ENCODE data around the gene MGAT5B. TPM values are rescaled to one million over a fixed set of nuclear protein-coding genes. Genes with fewer than 3 reads are reported as not detected.
"Not testable (repeated sequence)": the region's sequence is repeated elsewhere in the genome, so short reads cannot be mapped to it uniquely, and the experiment has no call there.

The MGAT5B gene
- total RNA-seq, 6 experiments from 2014 or later = 0.16 TPM; not detected in 5

GRCh38 chr17:76840884-76841775 lies 27.1 kb upstream of the MGAT5B start:
- TF ChIP-seq, protein P1, sequence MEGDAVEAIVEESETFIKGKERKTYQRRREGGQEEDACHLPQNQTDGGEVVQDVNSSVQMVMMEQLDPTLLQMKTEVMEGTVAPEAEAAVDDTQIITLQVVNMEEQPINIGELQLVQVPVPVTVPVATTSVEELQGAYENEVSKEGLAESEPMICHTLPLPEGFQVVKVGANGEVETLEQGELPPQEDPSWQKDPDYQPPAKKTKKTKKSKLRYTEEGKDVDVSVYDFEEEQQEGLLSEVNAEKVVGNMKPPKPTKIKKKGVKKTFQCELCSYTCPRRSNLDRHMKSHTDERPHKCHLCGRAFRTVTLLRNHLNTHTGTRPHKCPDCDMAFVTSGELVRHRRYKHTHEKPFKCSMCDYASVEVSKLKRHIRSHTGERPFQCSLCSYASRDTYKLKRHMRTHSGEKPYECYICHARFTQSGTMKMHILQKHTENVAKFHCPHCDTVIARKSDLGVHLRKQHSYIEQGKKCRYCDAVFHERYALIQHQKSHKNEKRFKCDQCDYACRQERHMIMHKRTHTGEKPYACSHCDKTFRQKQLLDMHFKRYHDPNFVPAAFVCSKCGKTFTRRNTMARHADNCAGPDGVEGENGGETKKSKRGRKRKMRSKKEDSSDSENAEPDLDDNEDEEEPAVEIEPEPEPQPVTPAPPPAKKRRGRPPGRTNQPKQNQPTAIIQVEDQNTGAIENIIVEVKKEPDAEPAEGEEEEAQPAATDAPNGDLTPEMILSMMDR (IDR thresholded peaks at IDR 0.05) = no peak
- TF ChIP-seq POLR2A (IDR thresholded peaks at IDR 0.05) = no peak
- 8% methylated on average over 8 of the region's 8 CpGs for WGBS (ENCODE audit: insufficient coverage, low coverage, low lambda C conversion rate, missing lambda C conversion rate)
- Histone ChIP-seq H3K27me3 (no peaks in the 10 kb centered on the region), H3K36me3 (no peaks in the 10 kb centered on the region), H3K4me3 (no peak overlapping the region), H3K4me1 (no peaks in the 10 kb centered on the region), H3K27ac (no peak overlapping the region), H3K9me3 (no peaks in the 10 kb centered on the region)
- no peak for ATAC-seq
- DNase-seq = no peak
- intact Hi-C loops (cut with DNase I) = no loop called here

DNA sequence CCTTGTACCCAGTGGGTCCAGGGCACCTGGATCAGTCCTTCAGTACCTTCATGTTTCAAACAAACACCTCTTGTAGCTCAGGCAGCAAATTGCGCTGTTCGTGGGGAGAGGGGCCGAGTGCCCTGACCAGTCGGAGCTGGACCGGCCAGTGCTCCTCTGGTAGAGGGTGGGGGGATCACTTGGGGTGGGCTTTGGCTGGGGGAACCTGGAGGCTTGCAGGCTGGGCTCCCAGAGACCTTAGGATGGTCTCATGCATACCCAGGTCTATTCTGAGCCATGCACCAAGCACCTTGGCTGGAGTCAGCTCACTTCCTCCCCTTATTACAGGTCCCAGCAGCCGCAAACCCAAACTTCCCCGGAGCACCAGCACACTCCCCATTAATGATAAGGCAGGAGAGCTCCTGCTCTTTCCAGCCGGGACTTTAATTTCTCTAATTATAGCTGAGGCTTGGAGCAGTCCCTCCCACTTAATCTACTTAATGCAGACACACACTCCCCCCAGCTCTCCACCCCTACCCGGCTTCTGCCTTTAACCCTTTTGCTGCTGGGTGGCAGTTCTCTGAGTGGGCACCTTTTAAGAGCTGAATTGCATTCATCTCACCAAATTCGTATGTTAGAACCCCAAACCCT lies 26.3 kb upstream of the MGAT5B start:
- H3K4me1 ChIP-seq = no peaks in the 10 kb centered on the region
- H3K9me3 ChIP-seq = no peaks in the 10 kb centered on the region
- DNase-seq (no peak), ATAC-seq (no peak)
- TF ChIP-seq, protein P1 (IDR thresholded peaks at IDR 0.05) = no peak
- no peak for TF ChIP-seq POLR2A (IDR thresholded peaks at IDR 0.05)
- no peak overlapping the region for H3K27ac ChIP-seq
- 2% methylated on average over 5 of the region's 10 CpGs for WGBS (ENCODE audit: insufficient coverage, low coverage, low lambda C conversion rate, missing lambda C conversion rate)
- H3K4me3 ChIP-seq = no peak overlapping the region
- H3K36me3 ChIP-seq = no peaks in the 10 kb centered on the region
- H3K27me3 ChIP-seq = no peaks in the 10 kb centered on the region
- intact Hi-C loops (cut with DNase I) = no loop called here

GRCh38 chr17:76843068-76843467 lies 25.1 kb upstream of the MGAT5B start:
- H3K4me3 ChIP-seq; DNase-seq; H3K9me3 ChIP-seq; H3K27ac ChIP-seq; intact Hi-C loops (cut with DNase I); H3K36me3 ChIP-seq; ATAC-seq; H3K27me3 ChIP-seq; H3K4me1 ChIP-seq: not testable (repeated sequence)
- WGBS (ENCODE audit: insufficient coverage, low coverage, low lambda C conversion rate, missing lambda C conversion rate) = 77% methylated on average over 6 of the region's 6 CpGs

DNA sequence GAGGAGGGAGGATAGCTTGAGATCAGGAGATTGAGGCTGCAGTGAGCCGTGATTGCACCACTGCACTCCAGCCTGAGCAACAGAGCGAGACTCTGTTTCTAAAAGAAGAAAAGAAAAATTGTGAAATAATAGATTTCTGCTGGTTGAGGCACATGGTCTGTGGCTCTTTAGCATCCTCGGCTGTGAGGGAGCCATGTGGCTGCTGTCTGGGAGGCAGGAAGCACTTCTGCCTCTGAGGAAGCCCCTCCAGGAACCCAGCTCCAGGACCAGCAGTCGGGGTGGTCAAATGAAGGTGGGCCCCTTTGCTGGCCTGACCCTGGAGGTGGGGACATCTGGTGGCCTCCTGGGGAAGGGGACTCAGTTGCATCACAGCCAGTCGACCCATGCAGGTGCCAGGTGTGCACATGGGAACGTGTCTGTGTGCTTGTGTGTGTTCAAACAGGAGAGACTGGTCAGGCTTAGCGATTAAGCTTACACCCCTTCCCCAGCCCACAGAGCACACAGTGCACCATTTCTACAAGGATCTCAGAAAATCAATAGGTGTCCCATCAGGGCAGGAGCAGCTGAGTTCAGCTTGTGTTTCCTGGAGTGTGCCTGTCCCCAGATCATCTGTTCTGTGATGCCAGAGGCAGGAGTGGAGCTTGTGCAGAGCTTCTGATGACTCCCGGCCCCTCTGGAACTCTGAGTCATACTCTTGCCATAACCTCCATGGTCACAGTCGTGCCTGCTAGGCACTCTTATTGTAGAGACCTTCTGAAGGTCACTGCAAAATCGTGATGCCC lies 24.3 kb upstream of the MGAT5B start:
- ATAC-seq (no peak), DNase-seq (no peak)
- Histone ChIP-seq H3K36me3 (no peaks in the 10 kb centered on the region), H3K9me3 (no peaks in the 10 kb centered on the region), H3K27me3 (no peaks in the 10 kb centered on the region), H3K4me3 (no peak overlapping the region), H3K4me1 (no peaks in the 10 kb centered on the region), H3K27ac (no peak overlapping the region)
- intact Hi-C loops (cut with DNase I) = no loop called here
- TF ChIP-seq, protein P1 (IDR thresholded peaks at IDR 0.05) = no peak
- no peak for TF ChIP-seq POLR2A (IDR thresholded peaks at IDR 0.05)
- WGBS (ENCODE audit: insufficient coverage, low coverage, low lambda C conversion rate, missing lambda C conversion rate) = 26% methylated on average over 5 of the region's 10 CpGs
